Measurements from ENCODE around the gene APOC3. TPM values are rescaled to one million over a fixed set of nuclear protein-coding genes. Genes with fewer than 3 reads are reported as not detected.

The APOC3 gene
- total and polyA plus RNA-seq, 4 donors, result 608 to 24,129 (median 9,307) TPM

DNA sequence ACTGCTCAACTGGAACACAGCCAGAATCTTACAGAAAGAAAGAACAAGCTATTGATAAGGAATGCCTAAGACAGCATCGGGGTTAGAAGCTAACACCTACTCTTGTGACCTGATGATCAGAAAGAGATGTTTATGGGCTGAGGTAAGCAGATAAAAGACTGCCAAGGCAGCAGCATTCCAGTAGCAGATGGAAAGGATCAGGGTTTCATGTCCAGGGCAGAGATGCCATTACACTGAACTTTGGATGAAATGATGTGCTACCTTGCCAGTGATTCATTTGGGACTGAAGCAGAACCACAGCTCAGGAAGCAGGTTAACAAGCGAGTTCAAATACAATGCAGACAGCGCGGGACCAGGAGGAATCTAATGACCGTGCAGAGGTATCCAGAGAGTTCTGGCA lies 34.8 kb downstream of the APOC3 start:
- Histone ChIP-seq H3K9me3 (ENCODE audit: control insufficient read depth in 4 of 4, low read length in 3 of 4) (no peaks in the 10 kb centered on the region), H3K27ac (ENCODE audit: low read depth in 1 of 2, low read length in 2 of 2) (no peak overlapping the region), H3K4me1 (ENCODE audit: control insufficient read depth in 4 of 4, insufficient read depth in 4 of 4, low read length in 3 of 4) (no peaks in the 10 kb centered on the region), H3K4me3 (ENCODE audit: low read depth in 1 of 3, low read length in 3 of 3) (no peak overlapping the region), H3K27me3 (ENCODE audit: control insufficient read depth in 4 of 4, insufficient read depth in 4 of 4, low read length in 3 of 4) (no peaks in the 10 kb centered on the region), H3K9ac (ENCODE audit: low read depth in 1 of 2, low read length in 2 of 2) (no peak overlapping the region), H3K36me3 (ENCODE audit: control insufficient read depth in 4 of 4, insufficient read depth in 3 of 4, low read depth in 1 of 4, low read length in 3 of 4) (peaks cover 6 to 87% (median 58%) of the 10 kb centered on the region in 4 donors)
- no peak for DNase-seq (ENCODE audit: low spot score)
- no peak for TF ChIP-seq HNF4G (IDR thresholded peaks at IDR 0.05)
- TF ChIP-seq REST (IDR thresholded peaks at IDR 0.05), result no peak
- no peak for TF ChIP-seq FOXA2 (IDR thresholded peaks at IDR 0.05)
- TF ChIP-seq RXRA (IDR thresholded peaks at IDR 0.05), result no peak
- 96% methylated on average over 5 of the region's 5 CpGs for WGBS

- no peaks in the 10 kb centered on the region for H3K9me3 ChIP-seq (ENCODE audit: control insufficient read depth in 4 of 4, low read length in 3 of 4)
- H3K27me3 ChIP-seq (ENCODE audit: control insufficient read depth in 4 of 4, insufficient read depth in 4 of 4, low read length in 3 of 4), result no peaks in the 10 kb centered on the region
- H3K36me3 ChIP-seq (ENCODE audit: control insufficient read depth in 4 of 4, insufficient read depth in 3 of 4, low read depth in 1 of 4, low read length in 3 of 4), result peaks cover 6 to 90% (median 55%) of the 10 kb centered on the region in 4 donors
- H3K4me1 ChIP-seq (ENCODE audit: control insufficient read depth in 4 of 4, insufficient read depth in 4 of 4, low read length in 3 of 4), result peaks cover 2 to 10% (median 7%) of the 10 kb centered on the region in 4 donors
- no peak overlapping the region for H3K4me3 ChIP-seq (ENCODE audit: low read depth in 1 of 3, low read length in 3 of 3)
- no peak overlapping the region for H3K27ac ChIP-seq (ENCODE audit: low read depth in 1 of 2, low read length in 2 of 2)
- 89% methylated on average over 1 of the region's 1 CpG for WGBS
- TF ChIP-seq REST (IDR thresholded peaks at IDR 0.05), result no peak
- no peak for TF ChIP-seq FOXA1 (IDR thresholded peaks at IDR 0.05)
- no peak for TF ChIP-seq TAF1 (conservative IDR thresholded peaks at IDR 0.05)
- TF ChIP-seq NR2F2 (IDR thresholded peaks at IDR 0.05), result no peak
- no peak overlapping the region for H3K9ac ChIP-seq (ENCODE audit: low read depth in 1 of 2, low read length in 2 of 2)
- no peak for DNase-seq (ENCODE audit: low spot score)
Measured at GRCh38 chr11:116865696-116866095, 36.0 kb downstream of the APOC3 start.

DNA sequence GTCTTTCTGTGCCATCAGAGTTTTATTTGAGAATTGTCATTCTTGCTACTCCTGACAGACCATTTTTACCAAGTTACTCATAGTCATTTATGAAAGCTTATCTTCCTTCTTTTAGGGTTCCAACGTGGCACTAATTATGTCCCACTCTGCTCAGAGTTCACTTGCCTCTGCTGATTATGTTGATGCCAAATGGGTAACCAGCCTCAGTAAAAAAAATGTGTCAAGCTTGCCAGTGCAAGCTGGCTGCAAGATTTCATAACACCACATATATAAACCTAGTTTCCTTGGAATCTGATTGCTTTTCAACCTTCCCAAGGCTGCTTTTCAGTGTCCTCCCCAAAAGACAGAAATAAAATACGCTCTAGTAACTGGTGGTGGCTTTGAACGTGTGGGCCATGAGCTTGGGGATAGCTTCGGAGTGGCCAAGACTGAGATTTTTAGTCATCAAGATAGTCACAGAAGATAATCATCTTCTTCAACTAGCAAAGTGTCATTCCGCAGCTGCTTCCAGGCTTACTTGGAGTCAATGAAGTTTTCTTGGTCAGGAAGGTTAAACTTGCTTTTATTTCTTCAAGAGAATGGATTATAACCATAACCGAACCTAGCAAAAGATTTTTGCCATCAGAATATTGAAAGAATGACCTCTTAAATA lies 37.2 kb downstream of the APOC3 start:
- H3K27ac ChIP-seq (ENCODE audit: low read depth in 1 of 2, low read length in 2 of 2), result no peak overlapping the region
- H3K36me3 ChIP-seq (ENCODE audit: control insufficient read depth in 4 of 4, insufficient read depth in 3 of 4, low read depth in 1 of 4, low read length in 3 of 4), result peaks cover 6 to 90% (median 50%) of the 10 kb centered on the region in 4 donors
- H3K4me1 ChIP-seq (ENCODE audit: control insufficient read depth in 4 of 4, insufficient read depth in 4 of 4, low read length in 3 of 4), result peaks cover 2 to 14% (median 9%) of the 10 kb centered on the region in 4 donors
- no peak overlapping the region for H3K4me3 ChIP-seq (ENCODE audit: low read depth in 1 of 3, low read length in 3 of 3)
- no peak for TF ChIP-seq GABPA (IDR thresholded peaks at IDR 0.05 in 1 of 2, conservative IDR thresholded peaks at IDR 0.05 in 1 of 2)
- TF ChIP-seq CTCF (IDR thresholded peaks at IDR 0.05; ENCODE audit: low read depth, low read length, missing input control), result no peak
- TF ChIP-seq TAF1 (conservative IDR thresholded peaks at IDR 0.05), result no peak
- peak in 1 of 2 donors; percentile 55 for TF ChIP-seq RXRA (IDR thresholded peaks at IDR 0.05)
- TF ChIP-seq JUND (IDR thresholded peaks at IDR 0.05), result no peak
- peak in 1 of 2 donors; percentile 41 for TF ChIP-seq HNF4A (conservative IDR thresholded peaks at IDR 0.05)
- no peak for TF ChIP-seq RAD21 (IDR thresholded peaks at IDR 0.05)
- TF ChIP-seq SP1 (IDR thresholded peaks at IDR 0.05), result no peak
- 90% methylated on average over 6 of the region's 6 CpGs for WGBS
- no peak for DNase-seq (ENCODE audit: low spot score)
- no peaks in the 10 kb centered on the region for H3K27me3 ChIP-seq (ENCODE audit: control insufficient read depth in 4 of 4, insufficient read depth in 4 of 4, low read length in 3 of 4)
- H3K9me3 ChIP-seq (ENCODE audit: control insufficient read depth in 4 of 4, low read length in 3 of 4), result no peaks in the 10 kb centered on the region
- H3K9ac ChIP-seq (ENCODE audit: low read depth in 1 of 2, low read length in 2 of 2), result no peak overlapping the region

Data from liver (tissue), 9 donors.